H1 (cell line): ENCODE measurements around the gene PLIN1. TPM values are rescaled to one million over a fixed set of nuclear protein-coding genes. Genes with fewer than 3 reads are reported as not detected.
A peak's percentile ranks its signal among the peaks of the same experiment; 100 is the strongest.

Experiments used
- ATF3 ChIP-seq: IDR thresholded peaks from 2 replicates; pipeline ENCODE4 v1.6.1; 2011; ENCODE audit warnings: low read depth, mild to moderate bottlenecking, low read length; ENCODE audit not compliant: insufficient read depth
- BACH1 ChIP-seq: IDR thresholded peaks from 2 replicates; pipeline ENCODE4 v1.6.1; 2012; ENCODE audit warnings: low read length, improper control_type of control experiment
- CHD2 ChIP-seq: IDR thresholded peaks from 2 replicates; pipeline ENCODE4 v1.6.1; 2012; ENCODE audit warnings: low read length, improper control_type of control experiment
- CREB1 ChIP-seq: IDR thresholded peaks from 2 replicates; pipeline ENCODE4 v1.6.1; 2012; ENCODE audit warnings: inconsistent platforms
- FOSL1 ChIP-seq: IDR thresholded peaks from 2 replicates; pipeline ENCODE4 v1.6.1; 2011; ENCODE audit warnings: mild to moderate bottlenecking, low read depth, low read length, moderate library complexity; ENCODE audit not compliant: insufficient read depth
- GTF2F1 ChIP-seq: IDR thresholded peaks from 2 replicates; pipeline ENCODE4 v1.6.1; 2012; ENCODE audit warnings: low read depth, low read length, improper control_type of control experiment, borderline replicate concordance
- JUN ChIP-seq: IDR thresholded peaks from 2 replicates; pipeline ENCODE4 v1.6.1; 2011; ENCODE audit warnings: low read depth, mild to moderate bottlenecking, improper control_type of control experiment, low read length
- KDM5A ChIP-seq: fragments of 200-600 bp; IDR thresholded peaks from 2 replicates; pipeline ENCODE4 v1.7.1; 2012; ENCODE audit warnings: mild to moderate bottlenecking, low read length, inconsistent platforms, mixed read lengths
- NANOG ChIP-seq: IDR thresholded peaks from 2 replicates; pipeline ENCODE4 v1.6.1; 2011; ENCODE audit warnings: low read length, low read depth, mild to moderate bottlenecking, inconsistent platforms; ENCODE audit not compliant: insufficient read depth, poor library complexity, severe bottlenecking
- NRF1 ChIP-seq: IDR thresholded peaks from 2 replicates; pipeline ENCODE4 v1.6.1; 2011; ENCODE audit warnings: mild to moderate bottlenecking, low read depth, low read length, improper control_type of control experiment
- POU5F1 ChIP-seq: IDR thresholded peaks from 2 replicates; pipeline ENCODE4 v1.6.1; 2011; ENCODE audit warnings: low read depth, mild to moderate bottlenecking, low read length, moderate library complexity
- RAD21 ChIP-seq, 2 experiments: IDR thresholded peaks in 1 of 2; conservative IDR thresholded peaks in 1 of 2; 2 replicates each; pipeline ENCODE4 v1.6.1; 2011; ENCODE audit warnings: low read depth in 2 of 2, low read length in 2 of 2, improper control_type of control experiment in 1 of 2, inconsistent platforms in 1 of 2, mild to moderate bottlenecking in 1 of 2, moderate library complexity in 1 of 2
- RNF2 ChIP-seq: fragments of 200-900, 300-1000 bp; sonication (generic); IDR thresholded peaks from 2 replicates; pipeline ENCODE4 v1.7.1; 2016; ENCODE audit warnings: borderline replicate concordance, low read depth, mild to moderate bottlenecking, antibody characterized with exemption, low read length; ENCODE audit not compliant: poor library complexity, severe bottlenecking; ENCODE audit errors: missing control alignments
- SIX5 ChIP-seq: IDR thresholded peaks from 2 replicates; pipeline ENCODE4 v1.6.1; 2011; ENCODE audit warnings: mild to moderate bottlenecking, low read depth, low read length
- SP2 ChIP-seq: IDR thresholded peaks from 2 replicates; pipeline ENCODE4 v1.6.1; 2012; ENCODE audit warnings: mild to moderate bottlenecking, low read length, inconsistent platforms
- SP4 ChIP-seq: IDR thresholded peaks from 2 replicates; pipeline ENCODE4 v1.6.1; 2012; ENCODE audit warnings: low read length, inconsistent platforms
- TEAD4 ChIP-seq: IDR thresholded peaks from 2 replicates; pipeline ENCODE4 v1.6.1; 2012; ENCODE audit warnings: low read depth, low read length, inconsistent platforms, mixed read lengths
- YY1 ChIP-seq: IDR thresholded peaks from 2 replicates; pipeline ENCODE4 v1.6.1; 2011; ENCODE audit warnings: low read depth, mild to moderate bottlenecking, low read length
- polyA plus RNA-seq, 7 experiments: library from polyadenylated mRNA; depleted of rRNA in 3 of 7; stranded (reverse) in 5 of 7; unstranded in 2 of 7; fragments of >200 nt in 5 of 7; fragments of 200-250 nt in 2 of 7; gene quantifications; 1 replicate in 5 of 7; 2 replicates in 1 of 7; 4 replicates in 1 of 7; pipeline versions ENCODE4 v1.2.1 to v1.2.3, GENCODE V29; 2011 to 2013; ENCODE audit warnings: missing spikeins in 2 of 7, mixed read lengths in 2 of 7
- total RNA-seq: library from RNA; stranded (reverse); fragmentation: NEBNext Ultra II Directional; extraction: Animal tissue kit (Norgen Biotek cat#: 25700); gene quantifications from 2 replicates; pipeline ENCODE4 v1.2.1, GENCODE V29; 2021
- TF ChIP-seq, protein P1 (sequence below), 3 experiments: IDR thresholded peaks; 1 replicate in 2 of 3; 2 replicates in 1 of 3; pipeline versions ENCODE4 v1.5.1 to v1.6.1; 2011; ENCODE audit warnings: low read length in 3 of 3, mild to moderate bottlenecking in 3 of 3, inconsistent platforms in 2 of 3, low read depth in 1 of 3, moderate library complexity in 1 of 3; ENCODE audit not compliant: insufficient read depth in 1 of 3; ENCODE audit errors: control extremely low read depth in 1 of 3
- TF ChIP-seq, protein P2 (sequence below): IDR thresholded peaks from 2 replicates; pipeline ENCODE4 v1.6.1; 2012; ENCODE audit warnings: inconsistent platforms

Gene PLIN1
- total and polyA plus RNA-seq, 2 of the 8 experiments (the other 6 are each of a cell fraction or from before 2014, with no cell fraction given): 0.33 TPM; not detected in 1

DNA sequence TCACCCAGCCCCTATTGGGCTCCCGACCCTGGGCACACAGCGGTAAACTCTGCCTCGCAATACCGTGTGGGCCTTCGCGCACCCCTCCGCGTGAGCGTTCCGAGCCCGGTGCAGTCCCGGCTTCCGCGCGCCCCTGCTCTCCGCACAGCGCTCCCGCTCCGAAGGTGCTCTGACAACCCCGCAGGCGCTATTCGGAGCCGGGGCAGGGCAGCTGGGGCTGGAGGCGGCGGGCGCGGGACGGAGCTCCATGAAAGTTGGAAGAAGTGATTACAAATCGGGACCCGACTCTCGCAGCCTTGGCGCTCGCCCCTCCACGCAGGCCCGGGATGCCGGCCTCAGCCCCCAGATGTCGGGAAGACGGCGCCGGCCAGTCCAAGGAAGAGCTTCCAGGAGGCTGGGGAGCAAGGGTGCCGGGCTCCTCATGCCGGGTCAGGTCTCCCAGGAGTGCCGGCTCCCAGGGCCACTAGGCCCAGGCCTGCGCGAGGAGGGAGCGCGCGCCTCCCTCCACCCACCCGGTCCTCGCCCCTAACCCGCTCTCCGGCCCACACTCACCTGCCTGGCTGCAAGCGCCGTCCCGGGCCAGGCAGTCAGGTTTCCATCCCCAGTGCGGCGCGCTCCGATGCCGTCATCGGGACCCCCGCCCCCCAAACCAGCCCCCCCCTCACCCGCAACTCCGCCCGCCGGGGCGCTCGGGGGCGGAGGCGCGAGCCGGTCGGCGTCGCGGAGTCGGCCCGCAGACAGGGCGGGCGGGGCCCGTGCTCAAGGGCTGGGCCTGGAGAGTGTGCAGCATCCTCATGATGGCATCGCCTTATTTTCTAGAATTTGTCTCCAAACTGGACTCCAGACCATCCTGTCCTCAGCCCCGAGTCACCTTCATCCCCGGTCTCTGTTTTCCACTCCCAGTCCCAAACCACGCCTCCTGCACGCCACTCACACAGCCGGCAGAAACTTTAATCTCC lies 24.0 kb downstream of the PLIN1 start, which contains the start of gene KIF7 (continued):
- no peak for TF ChIP-seq NANOG
- no peak for TF ChIP-seq SP4
- TF ChIP-seq KDM5A: peak; percentile 60
- TF ChIP-seq, protein P1, sequence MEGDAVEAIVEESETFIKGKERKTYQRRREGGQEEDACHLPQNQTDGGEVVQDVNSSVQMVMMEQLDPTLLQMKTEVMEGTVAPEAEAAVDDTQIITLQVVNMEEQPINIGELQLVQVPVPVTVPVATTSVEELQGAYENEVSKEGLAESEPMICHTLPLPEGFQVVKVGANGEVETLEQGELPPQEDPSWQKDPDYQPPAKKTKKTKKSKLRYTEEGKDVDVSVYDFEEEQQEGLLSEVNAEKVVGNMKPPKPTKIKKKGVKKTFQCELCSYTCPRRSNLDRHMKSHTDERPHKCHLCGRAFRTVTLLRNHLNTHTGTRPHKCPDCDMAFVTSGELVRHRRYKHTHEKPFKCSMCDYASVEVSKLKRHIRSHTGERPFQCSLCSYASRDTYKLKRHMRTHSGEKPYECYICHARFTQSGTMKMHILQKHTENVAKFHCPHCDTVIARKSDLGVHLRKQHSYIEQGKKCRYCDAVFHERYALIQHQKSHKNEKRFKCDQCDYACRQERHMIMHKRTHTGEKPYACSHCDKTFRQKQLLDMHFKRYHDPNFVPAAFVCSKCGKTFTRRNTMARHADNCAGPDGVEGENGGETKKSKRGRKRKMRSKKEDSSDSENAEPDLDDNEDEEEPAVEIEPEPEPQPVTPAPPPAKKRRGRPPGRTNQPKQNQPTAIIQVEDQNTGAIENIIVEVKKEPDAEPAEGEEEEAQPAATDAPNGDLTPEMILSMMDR (IDR thresholded peaks at IDR 0.05; ENCODE audit: control extremely low read depth in 1 of 3, insufficient read depth in 1 of 3, low read depth in 1 of 3, low read length in 3 of 3): no peak
- no peak for TF ChIP-seq CHD2
- peak; percentile 96 for TF ChIP-seq CREB1
- no peak for TF ChIP-seq TEAD4
- TF ChIP-seq BACH1: no peak
- TF ChIP-seq YY1: no peak
- TF ChIP-seq RAD21 (IDR thresholded peaks at IDR 0.05 in 1 of 2, conservative IDR thresholded peaks at IDR 0.05 in 1 of 2; ENCODE audit: low read depth in 2 of 2, low read length in 2 of 2): no peak
- TF ChIP-seq GTF2F1: no peak
- TF ChIP-seq, protein P2, sequence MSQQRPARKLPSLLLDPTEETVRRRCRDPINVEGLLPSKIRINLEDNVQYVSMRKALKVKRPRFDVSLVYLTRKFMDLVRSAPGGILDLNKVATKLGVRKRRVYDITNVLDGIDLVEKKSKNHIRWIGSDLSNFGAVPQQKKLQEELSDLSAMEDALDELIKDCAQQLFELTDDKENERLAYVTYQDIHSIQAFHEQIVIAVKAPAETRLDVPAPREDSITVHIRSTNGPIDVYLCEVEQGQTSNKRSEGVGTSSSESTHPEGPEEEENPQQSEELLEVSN: 0 out of 2 replicates have a peak, but pooled peaks have one; percentile 11
- no peak for TF ChIP-seq JUN
- no peak for TF ChIP-seq POU5F1
- no peak for TF ChIP-seq RNF2
- TF ChIP-seq ATF3: no peak
- TF ChIP-seq SIX5: no peak
- no peak for TF ChIP-seq FOSL1
- TF ChIP-seq SP2: no peak
- no peak for TF ChIP-seq NRF1
